Tongue (tissue), 2 donors: ENCODE data around the gene C16orf96. TPM values are rescaled to one million over a fixed set of nuclear protein-coding genes. Genes with fewer than 3 reads are reported as not detected.
A peak's percentile ranks its signal among the peaks of the same experiment; 100 is the strongest.

Experiments used
- DNase-seq: peaks from one replicate; pipeline ENCODE4 v3.0.0-alpha.2; 2015
- total RNA-seq: library from RNA; depleted of rRNA; stranded (reverse); fragments of >200 nt; gene quantifications from one replicate; pipeline ENCODE4 v1.2.3, GENCODE V29; 2014

C16orf96 gene
- total RNA-seq, 1 donor from 2014 or later, result 0.72 TPM

DNA sequence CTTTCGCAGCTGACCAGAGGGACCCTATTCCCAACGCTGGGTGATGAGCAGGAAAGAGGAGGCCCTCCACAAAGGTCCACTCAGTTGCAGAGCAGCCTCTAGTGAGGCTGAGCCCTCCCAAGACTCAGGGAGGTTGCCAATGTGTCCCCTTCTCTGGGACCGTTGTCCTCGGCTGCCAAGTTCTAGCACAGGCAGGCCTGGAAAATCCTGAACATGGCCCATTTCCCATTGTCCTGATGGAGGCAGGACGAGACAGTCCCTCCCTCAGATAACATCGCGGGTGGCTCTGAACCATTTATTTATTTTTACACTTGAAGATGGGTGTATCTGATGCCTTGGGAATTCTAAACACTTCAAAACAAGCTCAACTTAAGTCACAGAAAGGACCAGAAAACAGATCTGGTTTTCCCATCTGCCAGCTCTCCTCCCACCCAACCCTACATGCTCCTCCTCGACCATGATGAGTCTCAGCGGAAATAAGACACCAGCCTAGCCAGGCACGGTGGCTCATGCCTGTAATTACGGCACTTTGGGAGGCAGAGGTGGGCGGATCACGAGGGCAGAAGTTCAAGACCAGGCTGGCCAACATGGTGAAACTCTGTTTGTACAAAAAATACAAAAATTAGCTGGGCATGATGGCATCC, 30.4 kb upstream of the C16orf96 start:
- DNase-seq, result no peak

DNA sequence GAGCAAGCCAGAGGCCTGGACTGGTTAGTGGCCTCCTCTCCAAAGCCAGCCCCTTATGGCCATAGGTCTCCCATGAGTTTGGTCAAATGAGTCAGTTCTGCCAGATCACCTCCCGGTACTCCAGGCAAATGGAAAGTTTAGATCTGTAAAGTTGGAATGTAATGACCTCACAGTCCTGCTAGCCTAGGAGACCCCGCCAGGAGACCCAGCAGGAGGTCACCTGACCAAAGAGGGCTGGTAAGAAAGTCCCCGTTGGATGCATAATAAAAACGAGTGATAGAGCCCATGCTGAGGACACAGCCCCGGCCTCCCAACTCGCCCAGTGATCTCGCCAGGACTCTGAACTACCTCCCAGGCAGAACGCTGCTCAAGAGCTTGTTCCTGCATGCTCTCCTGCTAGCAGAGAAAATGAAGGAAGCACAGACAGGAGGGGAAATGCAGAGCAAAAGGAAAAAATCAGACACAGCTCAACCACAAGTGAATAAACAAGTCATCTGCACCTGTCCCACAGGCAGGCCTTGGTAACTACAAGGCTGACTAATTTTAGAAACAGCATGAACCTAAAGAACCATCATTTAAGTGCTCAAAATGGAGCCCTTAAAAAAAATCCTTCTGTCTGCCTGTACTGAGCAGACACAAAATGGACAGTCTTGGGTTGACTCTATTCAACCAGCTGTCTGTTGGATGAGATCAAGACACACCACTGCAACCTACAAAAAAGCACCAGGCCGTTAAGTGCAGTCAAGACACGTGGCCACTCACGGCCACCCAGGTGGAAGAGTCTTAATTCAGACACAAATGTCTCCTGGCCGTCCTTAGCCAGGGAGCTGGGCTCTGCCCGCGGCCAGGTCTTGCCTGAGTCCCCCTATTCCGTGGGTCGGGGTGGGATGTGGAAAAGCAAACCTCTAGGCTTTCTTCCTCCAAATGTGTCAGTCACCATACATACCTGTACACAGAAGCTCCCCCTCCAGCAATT, 26.8 kb upstream of the C16orf96 start:
- DNase-seq, result peak; percentile 53

DNA sequence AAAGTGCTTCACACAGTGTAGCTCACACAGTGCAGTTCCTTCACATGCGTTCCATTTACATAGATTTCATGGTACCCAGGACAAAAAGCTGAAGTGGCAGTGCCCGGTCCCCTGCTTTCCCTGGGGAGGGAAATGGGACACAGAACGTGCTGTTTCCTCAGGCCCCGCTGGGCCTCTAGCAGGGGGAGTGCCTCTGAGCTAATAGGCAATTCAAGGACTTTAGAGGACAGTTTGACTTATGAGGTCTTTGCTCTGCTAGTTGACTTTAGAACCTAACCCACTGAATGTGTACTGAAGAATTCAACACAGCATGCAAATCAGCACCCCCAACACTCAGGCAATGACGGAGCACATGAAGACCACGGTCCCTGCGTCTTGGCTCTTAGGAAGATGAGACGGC, 24.3 kb upstream of the C16orf96 start:
- no peak for DNase-seq

DNA sequence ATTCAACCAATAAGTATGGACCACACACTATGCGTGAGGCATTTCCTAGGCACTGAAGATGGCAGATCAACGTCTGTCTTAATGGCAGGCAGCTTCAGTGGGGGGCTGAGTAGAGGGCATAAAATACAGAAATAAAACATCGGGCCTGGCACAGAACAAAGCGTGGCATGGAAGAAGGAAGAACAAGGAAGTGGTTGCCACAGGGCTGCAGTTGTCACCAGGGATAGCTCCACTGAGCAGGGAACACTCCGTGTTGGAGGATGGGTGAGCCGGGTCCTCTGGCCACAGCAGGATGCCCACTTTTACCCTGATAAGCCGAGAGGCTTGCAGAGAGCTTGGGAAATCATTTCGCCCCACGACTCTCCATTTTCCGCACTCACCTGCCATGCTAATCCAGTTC, 23.9 kb upstream of the C16orf96 start:
- no peak for DNase-seq

DNA sequence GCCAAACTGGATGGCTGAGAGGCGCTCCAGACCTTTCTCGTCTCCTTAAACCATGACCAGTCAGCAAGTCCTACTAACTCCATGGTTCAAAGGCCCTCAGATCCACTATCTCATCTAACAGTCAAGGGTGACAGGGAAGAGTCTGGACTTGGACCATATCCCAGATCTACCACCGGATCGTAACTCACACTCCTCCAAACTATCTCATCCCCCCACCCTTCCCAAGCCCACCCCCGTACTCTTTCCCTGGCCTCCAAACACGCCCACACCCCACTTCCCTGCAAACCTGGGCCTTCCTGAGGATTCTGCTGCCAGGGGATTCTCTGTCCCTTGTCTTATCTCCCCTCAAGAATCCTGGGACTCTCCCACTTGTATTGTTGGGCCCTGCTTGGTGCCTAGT, 22.6 kb upstream of the C16orf96 start:
- DNase-seq, result no peak

DNA sequence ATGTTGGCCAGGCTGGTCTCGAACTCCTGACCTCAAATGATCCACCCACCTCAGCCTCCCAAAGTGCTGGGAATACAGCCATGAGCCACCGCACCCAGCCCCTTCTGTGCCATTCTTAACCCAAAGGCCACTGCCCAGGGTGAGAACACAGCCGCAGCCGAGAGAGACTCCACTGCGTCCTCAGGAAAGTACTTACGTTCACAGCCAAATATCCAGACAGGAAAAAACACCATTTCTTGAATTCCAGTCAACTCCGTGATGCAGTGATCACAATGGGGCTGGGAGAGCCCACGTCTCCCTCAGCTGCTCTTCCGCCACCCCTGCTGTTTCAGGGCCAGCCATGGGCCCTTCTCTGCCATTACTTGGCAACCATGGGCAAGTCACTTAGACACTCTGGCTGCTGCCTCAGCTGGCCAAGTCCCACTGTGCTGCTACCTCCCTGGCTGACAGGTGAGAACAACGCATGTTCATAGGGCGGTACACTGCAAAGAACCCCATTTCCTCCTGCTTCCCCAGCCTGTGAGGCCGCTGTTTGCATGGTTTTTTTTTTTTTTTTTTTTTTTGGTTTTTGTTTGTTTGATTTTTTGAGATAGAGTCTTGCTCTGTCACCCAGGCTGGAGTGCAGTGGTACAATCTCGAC, 21.9 kb upstream of the C16orf96 start:
- no peak for DNase-seq

DNA sequence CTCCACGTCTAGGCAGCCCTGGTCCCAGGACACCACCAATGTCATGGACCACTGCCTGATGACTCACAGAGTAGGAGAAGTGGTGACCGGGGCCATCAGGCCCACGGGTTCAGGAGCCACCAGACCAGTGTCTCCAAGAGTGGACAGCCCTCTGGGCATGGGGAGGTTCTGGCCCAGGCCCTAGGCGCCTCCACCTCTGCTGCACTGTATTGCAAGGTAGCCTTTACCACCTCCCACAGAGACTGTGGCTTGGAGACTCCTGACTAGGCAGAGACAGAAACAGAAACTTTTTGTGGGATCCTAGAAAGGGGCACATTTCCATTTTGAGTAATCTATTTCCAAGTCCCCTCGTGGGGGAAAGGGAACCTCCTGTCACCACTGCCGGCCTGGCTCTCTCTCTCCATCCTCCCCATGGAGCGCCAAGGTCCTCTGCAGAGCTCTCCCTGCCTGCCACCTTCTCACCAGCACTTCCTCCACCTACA, 20.5 kb upstream of the C16orf96 start:
- no peak for DNase-seq

DNA sequence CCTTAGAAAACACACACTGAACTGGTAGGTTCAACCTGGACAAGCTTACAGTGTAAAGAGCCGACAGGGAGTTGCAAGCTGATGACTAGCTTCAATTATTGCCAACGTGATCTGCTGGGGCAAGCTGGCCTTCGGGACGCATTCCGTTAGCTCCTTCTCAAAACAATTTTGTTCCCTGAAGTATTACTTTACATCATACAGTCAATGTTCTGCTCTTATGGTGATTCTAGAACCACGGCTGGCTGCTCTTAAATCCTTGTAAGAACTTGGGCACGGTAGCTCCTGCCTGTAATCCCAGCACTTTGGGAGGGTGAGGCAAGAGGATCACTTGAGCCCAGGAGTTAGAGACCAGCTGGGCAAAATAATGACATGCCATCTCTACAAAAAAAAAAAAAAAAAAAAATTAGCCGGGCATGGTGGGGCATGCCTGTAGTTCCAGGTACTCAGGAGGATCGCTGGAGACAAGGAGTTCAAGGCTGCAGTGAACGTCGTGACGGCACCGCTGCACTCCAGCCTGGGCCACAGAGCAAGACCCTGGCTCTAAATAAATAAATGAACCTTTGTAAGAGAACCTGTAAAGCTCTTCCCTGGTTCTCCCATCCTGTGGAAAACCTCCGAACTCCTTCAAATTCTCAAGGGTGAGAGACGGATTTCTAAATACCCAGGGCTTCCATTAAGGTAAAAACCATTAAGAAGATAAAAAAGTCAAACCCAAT, 19.6 kb upstream of the C16orf96 start:
- DNase-seq, result no peak

DNA sequence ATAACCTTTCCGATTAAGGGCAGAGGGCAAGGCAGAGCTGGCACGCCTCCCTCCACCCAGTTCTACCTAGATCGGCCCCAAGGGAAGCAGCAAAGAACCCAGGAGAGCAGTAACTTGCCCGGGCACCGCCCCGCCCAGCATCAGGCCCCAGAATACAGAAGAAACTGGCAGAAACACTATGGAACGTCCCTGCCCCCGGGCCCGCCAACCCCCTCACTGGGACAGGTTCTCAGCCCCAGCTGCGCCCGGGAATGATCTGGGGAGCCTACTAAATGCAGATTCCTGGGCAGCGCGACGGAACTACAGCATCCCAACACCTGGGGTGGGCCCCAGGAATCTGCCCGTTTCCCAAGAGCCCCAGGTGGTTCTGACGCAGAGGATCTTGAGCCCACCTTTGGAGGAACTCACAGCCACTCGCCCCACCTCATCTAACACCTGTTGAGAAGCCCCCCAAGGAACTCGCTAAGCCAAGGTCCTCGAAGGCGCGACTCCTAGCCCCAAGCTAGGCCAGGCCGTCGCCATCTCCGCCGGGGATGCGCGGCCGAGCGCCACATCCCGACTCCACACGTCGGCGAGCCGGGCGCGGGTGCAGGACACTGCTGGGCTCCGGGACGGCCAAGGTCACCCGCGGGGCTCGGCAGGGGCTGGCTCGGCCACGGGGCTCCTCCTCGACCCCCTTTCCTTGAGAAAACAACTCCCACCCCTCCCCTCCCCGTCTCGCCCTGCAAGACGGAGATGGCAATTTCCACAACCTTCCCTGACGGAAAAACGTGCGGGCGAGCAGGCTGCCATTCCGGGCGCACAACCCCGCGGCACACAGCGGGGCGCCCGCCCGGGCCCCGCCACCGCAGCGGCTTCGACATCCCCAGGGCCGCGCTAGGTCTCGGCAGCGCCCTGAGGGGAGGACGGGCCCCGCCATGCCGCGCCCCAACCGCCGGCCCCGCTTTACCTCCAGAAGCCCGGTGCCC, 18.5 kb upstream of the C16orf96 start:
- no peak for DNase-seq

DNA sequence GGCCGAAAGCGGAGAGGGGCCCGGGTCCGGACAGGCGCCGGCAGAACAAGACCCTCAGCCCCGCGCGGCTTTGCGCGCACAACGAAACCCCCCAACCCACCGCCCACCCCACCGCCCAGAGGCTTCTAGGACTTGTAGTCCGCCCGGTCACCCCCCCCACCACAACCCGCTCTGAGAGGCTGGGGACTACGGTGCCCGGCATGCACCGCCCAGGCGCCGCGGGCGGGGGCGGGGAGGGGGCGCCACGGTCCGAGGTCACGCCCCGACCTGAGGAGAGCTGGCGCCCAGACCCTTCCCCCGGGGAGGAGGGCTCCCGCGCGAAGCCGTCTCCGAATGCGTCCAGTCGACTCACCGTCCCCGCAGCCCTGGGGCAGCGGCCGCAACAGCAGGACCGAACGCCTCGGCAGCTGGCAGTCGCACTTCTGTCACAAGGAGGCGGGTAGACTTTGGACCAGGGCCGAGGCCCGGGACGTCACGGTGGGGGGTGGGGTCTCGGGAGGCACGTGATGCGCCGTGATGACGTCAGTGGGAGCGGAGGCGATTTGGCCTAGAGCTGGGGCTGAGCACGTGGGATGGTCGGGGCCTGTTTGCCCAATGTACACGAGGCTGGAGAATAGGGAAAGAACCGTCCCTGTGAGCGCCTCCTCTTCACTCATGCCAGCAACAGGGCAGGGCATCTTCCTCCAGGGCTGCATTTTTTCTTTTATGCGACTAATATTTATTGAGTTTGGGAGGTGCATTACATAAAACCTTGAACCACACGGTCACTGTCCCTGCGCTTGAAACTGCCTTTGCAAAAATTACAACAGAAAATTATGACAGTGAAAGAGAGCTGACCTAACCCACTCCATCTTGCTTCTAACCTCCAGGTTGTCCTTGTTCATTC, 17.5 kb upstream of the C16orf96 start, which contains the start of gene CDIP1:
CDIP1 (minus strand) TSS at position 424 of the 886 bp plus-strand sequence. CDS start 24,643 bp downstream, outside the sequence.
- peak; percentile 98 for DNase-seq

DNA sequence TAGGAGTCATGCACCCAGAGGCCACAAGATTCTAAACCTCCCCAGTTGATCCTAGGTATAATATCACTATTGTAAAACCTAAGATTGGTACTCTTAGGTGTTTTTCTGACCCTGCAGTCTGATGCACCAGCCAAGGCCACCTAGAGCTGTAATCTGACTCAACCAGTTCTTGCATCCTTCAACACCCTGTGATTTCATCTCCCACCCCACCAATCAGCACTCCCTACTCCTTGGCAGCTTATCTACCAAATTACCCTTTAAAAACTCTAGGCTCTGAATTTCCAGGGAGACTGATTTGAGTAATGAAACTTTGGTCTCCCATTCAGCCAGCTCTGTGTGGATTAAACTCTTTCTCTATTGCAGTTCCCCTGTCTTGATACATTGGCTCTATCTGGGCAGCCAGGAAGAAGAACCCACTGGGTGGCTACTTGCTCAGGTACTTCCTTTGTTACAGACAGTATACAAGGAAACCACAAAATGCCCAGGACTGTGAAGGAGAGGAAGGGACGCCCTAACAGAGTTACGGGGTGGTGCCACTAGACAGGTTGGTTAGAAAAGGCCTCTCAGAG, 16.3 kb upstream of the C16orf96 start:
- DNase-seq, result no peak

DNA sequence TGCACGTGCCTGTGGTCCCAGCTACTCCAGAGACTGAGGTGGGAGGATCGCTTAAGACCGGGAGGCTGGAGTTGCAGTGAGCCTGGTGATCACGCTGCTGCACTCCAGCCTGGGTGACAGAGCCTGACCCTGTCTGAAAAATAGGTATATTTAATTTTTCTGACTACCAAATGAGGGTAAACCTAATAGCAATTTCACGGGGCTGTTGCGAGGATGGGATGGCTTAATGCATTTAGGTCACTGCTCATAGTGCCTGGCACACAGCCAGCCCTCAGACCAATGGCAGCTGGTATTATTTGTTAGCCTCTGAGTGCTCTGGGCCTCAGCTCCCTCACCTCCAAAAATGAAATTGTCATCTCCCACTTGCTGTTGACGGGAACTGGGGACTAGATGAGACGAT, 11.7 kb upstream of the C16orf96 start:
- peak; percentile 63 for DNase-seq

DNA sequence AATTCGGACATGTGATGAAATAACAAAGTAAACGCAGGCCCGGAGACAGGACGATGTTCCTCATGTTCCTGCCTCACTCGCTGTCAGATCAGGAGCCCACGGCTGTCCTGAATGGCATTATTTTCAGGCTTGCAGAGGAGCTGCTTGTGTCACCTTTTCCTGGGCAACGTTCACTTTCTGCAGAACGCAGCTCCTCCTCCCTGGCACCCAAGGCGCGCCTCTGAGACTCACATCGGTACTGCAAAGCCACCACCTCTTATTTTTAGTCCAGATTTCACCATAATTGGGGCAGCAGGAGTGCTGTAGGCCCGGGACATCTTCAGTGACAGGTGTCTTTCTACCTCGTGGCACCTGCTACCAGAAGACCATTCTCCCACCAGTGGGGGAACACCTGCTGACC, 8.0 kb upstream of the C16orf96 start:
- DNase-seq, result no peak

DNA sequence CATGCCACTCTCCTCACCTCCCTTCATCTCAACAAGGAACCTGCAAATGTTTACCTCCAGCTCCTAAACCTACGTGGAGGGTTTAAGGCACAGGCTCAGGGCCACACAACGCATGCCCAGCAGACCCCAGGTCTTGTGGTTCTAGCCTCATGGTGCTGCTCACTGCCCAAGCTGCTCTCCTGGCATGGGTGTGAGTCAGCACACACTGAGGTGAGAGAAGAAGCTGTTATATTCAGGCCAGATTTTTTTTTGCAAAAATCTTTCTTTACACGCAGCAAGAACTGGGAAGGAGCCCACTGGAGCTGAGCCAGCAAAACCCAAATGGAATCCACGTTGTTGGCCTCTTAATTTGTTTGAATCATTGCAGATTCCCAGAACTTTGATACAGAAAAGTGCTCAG, 5.5 kb upstream of the C16orf96 start:
- no peak for DNase-seq

DNA sequence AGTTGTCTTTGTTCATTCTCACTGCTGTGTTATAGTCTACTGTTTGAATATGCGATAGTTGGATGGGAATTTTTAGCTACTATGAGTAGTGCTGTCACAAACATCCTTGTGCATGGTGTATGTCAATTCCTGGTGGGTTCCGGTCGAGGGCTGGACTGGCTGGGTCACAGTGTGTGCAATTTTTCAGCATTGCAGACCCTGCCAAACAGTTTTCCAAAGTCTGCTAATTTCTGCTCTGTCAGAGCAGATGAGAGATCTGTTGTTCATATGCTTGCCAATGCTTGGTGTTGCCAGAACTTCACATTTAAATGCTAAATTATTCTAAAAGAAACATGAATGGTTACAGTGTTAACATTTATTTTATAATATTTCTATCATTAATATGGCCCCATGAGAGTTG, 3.6 kb upstream of the C16orf96 start:
- peak; percentile 79 for DNase-seq

DNA sequence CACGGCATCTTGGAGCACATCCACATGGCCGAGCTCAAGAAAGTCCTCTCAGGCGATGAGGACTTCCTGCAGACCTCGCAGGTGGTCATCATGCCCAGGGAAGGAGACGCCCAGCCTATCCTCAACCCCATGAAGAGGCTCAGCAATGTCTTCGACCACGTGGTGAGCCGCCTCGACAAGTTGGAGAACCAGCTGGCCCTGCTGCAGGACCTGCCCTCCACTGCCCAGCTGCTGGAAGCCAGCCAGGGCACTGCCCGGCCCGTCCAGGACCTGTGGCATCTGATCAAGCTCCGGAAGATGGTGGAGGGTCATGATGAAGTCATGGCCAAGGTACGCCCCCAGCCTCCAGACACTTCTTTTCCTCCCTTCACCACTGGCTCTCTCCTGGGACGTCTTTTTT, 440 bp downstream of the C16orf96 start:
- DNase-seq, result no peak

DNA sequence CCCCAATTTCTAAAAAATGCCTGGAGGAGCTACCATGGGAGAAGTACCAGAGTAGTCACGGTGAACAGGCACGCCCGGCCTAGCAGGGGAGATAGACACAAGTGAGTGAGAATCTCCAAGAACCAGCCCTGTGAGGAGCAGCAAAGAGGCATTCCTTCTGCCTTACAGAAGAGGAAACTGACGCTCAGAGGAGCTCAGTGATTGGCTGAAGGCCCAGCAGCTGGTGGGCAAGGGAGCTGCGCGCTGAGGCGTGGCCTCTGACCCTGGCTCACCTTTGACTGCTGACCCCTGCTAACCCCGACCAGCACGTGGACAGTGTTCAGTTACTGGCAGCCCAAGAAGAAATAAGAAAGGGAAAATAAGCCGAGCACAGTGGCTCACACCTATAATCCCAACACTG, 1.8 kb downstream of the C16orf96 start:
- DNase-seq, result no peak

DNA sequence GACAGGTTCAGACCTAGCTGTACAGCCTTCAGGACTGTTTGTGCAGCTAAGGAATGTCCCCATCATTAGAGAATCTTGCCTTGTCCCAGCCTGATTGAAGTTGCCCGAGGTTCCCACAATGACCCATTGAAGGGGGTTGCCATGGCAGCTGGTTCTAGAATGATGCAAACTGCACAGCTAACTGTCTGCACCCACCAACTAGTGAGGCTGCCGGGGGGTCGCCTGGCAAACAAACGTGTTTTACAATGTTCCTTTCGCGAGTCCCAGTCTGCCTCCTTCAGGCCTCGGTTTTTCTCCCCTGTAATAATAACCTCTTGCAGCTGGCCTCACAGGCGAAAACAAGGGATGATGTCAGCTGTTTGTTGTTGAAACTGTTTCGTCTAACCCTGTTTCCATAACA, 5.5 kb downstream of the C16orf96 start:
- DNase-seq, result peak; percentile 56

DNA sequence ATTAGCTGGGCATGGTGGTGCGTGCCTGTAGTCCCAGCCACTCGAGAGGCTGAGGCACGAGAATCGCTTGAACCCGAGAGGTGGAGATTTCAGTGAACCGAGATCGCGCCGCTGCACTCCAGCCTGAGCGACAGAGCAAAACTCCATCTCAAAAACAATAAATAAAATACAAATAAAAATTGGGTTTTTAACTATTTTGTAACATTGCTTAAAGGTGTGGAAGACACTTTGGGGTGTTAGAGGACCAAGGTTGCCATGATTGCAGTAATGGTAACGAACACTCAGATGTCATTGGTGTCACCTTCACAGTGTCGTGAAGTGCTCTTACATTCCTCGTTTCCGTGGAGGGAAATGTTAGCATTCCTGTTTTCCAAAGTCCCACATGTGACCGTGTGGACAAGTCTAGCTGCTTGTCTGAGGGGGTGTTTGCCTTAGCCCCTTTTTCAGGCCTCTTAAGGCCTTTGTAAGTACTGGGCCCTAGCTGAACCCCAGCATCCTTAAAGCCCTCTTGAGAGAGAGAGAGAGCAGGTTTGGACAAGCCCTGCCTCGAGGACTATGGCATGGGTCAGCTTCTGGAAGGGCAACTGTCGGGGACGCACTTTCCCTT, 8.6 kb downstream of the C16orf96 start:
- no peak for DNase-seq
